AG20443 (cell line): ENCODE measurements around the gene IQCC.
A peak's percentile ranks its signal among the peaks of the same experiment; 100 is the strongest.

Experiments used
- DNase-seq: peaks from one replicate; pipeline ENCODE4 v3.0.0; 2012; ENCODE audit warnings: low spot score, mixed read lengths

IQCC gene

DNA sequence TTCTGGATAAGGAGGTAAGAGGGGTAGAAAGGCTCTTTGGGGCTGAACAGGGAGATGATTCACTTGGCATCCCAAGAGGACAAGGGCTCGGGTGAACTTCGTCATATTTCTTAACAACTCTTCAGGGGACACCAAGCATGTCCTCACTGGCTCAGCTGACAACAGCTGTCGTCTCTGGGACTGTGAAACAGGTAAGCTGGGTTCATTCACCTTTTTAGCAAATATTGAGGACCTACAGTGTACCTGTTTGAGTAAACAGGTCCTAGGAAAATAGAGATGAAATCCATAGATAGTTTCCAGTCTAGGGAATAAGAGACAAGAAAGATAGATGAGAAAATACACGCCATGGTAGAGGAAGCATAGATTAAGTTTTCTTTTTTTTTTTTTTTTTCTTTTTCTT is 18.8 kb downstream of the IQCC start:
- no peak for DNase-seq

DNA sequence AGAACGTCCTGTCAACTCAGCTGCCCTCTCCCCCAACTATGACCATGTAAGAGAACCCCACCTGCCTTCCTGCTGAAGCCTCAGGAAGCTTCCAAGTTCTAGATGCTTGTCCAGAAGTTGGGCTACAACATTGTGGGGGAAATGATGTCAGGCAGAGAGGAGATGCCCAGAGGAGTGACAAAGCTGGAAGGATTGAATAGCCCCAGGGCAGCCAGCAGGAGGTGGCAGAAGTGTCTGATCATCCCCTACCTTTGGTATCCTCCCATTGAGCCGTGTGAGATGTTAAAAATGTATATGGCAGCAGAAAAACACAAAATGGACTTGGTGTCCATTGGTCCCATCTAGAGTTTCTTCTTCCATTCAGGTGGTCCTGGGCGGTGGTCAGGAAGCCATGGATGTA is 23.3 kb downstream of the IQCC start:
- no peak for DNase-seq

DNA sequence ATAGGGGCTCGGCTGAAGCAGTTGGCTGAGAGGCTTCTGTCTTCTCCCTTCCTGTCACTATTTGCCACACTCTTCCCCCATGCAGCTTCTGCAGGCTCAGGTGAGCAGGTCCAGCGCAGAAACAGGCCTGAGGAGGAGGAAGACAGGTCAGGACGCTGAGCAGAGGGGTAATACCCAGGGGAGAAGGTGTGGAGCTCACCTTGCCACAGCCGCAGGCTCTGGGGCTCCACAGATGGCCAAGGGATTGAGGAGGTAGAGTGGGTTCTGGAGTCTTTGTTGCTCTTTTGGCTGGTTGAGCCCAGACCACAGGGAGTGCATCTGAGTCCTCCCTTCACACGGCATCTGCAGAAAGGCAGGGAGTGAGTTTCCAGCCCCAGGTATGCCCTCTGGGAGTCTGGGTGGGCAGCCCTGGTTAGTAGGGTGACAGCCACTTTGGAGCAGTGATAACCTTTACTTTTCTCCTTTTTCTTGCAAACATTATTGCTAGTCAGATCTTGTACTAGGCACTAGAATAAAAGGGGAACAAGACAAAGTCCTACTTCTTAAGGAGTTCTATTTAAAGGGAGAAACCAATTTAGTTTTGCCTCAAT is 26.5 kb downstream of the IQCC start:
- DNase-seq = no peak

DNA sequence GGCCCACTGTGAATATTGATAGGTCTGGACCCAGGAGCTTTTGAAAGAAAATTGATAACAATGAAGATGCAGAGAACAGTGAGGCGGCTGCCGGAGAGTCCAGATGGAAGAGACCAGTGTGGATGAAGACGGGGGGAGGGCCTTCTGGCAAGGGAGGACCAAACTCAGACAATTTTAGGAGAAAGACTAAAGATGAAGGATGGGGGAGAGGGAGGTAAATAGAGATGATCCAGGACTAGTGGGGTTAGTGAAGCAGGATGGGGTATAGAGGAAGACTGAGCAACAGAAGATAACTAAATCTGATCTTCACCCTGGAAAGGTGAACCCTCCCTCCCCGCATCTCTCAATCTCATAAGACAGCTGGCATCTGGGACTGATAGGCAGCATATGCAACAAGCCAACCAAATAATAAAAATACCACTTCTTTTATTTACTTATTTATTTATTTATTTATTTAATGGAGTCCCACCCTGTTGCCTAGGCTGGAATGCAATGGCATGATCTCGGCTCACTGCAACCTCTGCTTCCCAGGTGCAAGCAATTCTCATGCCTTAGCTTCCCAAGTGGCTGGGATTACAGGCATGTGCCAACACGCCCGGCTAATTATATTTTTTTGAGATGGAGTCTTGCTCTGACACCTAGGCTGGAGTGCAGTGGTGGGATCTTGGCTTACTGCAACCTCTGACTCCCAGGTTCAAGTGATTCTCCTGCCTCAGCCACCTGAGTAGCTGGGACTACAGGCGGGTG is 27.3 kb downstream of the IQCC start:
- DNase-seq = no peak

DNA sequence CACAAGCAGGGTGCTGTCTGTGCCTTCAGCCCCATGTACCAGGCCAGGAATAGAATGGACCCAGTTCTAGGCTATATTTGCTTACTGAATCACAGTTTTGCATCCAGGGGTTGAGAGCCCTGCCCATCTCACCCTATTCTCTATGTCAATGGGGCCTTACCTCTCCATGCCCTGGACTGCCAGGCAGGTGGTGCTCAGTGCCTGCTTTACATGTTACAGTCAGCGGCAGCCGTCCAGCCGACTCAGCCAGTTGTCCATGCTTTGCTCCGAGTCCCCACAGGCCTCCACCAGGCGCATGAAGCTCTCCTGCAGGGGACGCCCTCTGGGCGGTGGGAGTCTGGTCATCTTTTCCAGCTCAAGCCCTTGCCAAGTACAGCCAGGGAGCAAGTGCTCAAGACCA is 29.3 kb downstream of the IQCC start:
- no peak for DNase-seq

DNA sequence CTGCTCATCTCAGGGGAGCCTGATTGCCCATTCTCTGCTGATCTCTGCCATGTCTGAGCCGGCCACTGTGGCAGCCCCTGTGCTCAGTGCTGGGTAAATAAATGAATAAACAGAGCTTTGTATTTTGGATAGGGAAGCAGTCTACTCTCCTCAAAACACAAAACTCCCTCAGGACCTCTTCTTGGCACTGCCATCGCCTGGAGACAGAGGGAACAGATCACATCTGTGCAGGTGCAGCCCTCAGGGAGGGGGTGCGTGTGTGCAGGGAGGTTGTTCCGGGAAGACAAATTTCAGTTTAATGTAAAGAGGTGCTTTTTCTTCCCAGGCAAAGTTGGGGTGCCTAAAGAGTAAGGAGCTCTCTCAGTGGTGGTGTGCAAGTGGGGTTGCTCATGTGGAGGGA is 33.9 kb downstream of the IQCC start:
- DNase-seq = no peak

DNA sequence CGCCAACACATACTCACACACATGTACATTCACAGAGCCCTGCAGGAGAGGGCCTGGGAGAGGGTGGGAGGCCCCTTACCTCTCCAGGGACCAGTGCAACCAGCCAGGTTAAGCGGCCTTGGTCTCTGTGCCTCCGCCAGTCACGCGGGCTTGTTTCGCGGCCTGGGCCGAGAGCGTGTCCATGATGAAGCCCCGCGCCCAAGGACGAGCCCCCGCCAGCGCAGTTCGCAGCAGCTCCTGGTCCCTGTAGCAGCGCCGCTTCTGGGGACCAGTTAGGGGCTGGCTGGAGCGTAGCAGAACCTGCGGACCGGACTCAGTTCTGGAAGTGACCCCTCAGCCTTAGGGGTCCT is 34.3 kb downstream of the IQCC start:
- DNase-seq = no peak

DNA sequence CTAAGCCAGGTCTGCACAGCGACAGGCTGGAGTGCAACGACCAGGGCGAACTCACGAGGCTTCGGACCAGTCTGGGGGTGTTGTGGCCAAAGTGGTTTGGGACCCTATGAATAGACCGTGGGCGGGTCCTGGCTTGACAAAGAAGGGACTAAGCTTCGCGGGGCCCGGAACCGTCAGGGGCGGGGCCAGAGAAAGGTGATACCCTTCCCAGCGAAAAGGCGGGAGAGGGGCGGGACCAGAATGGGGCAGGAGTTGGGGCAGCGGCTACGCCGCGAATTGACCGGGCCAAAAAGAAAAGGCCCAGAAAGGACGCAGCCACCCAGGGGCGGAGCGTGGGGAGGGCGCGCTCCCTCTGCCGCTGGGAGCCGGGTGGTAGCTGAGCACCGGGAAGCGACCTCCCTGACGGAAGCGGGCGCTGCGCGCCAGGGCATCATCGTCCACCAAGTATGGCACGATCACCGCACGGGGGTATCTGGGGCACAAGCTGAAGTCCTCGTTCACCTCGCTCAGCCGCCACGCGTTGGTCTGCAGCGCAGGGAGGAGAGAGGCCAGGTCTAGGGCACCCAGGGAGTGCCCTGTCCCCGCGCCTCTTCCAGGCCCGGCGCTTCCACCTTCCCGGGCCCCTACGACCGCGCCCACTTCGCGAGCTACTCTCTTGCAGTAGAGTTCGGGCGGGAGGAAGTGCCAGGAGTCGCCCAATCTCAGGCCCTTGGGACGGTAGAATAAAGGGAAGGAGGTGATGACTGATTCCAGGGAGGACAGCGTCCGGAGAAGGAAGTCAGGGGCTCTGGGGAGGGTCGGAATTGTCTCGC is 34.9 kb downstream of the IQCC start:
- peak; percentile 66 for DNase-seq

DNA sequence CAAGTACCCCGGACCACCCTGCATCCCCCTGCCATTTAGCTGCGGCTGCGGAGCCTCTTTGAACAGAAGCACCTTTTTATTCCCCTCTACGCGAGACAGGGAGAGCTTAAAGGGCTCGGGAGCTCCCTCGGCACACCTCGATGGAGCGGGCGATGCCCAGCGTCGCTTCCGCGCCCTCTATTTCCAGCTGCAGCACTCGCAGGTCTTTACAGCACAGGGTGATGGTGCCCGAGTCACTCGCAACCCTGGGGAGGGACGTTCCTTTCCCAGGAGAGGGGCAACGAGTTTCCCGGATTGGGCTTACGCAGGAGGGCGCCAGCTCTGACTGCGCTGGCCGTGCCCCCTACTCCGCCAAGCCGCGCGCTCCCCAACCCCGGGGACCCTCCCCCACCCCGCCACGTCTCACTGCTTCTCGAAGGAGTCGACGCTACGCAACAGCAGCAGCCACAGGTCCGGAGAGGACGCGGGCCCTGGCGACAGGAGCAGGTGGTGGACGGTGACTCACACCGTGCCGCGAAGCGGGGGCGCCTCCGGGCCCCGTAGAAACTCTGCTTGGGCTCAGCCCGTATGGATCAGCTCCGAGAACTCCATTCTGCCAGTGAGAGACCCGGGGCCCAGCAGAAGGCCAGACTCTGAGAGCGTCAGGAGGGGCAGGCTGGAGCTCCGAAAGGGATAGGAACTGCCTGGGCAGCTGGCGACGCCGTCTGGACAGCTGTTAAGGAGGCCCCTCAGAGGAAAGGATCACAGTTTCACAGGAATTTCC is 35.7 kb downstream of the IQCC start:
- DNase-seq = peak; percentile 67

DNA sequence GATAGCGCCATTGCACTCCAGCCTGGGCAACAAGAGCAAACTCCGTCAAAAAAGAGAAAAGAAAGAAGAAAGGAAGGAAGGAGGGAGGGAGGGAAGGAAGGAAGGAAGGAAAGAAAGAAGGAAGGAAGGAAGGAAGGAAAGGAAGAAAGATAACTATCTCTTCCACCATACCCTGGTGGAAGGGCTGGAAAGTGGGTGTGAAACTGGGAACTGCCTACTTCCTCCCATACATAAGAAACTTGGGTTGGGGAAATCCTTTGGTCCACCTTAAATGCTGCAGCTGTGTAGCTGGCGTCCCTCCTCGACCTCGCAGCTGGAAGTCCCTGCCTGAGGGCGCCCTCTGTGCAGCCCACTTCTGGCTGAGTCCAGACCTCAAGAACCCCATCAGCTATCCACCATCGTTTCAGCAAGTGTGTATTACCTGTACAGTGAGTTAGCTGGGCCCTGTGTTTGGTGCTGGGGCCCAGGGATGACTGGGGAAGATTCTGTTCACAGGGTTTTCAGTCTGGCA is 36.9 kb downstream of the IQCC start:
- DNase-seq = no peak

DNA sequence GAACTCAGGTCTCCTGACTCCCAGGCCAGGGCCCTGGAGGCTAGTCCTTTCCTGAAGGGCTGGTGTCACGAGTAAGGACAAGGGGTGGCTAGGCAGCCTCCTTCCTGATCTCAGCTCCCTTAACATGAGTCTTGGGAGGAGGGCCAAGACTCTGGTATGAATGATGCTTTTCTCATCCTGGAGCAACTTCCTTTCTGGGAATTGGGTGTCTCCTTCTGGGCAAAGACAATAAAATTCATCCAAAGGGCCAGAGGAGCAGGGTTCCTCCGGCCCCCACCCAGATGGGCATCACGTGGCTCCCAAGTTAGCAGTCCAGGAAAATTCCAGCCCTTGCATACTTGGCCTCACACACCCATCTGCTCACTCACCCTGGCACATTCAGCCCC is 41.4 kb downstream of the IQCC start, which contains the start of gene FAM167B:
Gene FAM167B (plus strand): TSS at position 335 of the 386 bp plus-strand sequence. CDS start 200 bp downstream, outside the sequence.
- DNase-seq = peak; percentile 91

DNA sequence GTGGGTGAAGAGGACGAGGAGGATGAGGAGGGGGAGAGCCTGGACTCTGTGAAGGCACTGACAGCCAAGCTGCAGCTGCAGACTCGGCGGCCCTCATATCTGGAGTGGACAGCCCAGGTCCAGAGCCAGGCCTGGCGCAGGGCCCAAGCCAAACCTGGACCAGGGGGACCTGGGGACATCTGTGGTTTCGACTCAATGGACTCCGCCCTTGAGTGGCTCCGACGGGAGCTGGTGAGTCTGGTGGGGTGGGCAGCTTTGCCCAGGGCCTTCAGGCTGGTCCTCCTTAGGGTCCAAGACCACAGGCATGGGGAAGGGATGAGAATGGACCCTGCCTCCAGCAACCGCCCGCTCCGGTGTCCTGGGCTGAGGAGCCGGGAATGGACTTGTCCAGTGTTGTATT is 42.0 kb downstream of the IQCC start:
- peak; percentile 10 for DNase-seq

DNA sequence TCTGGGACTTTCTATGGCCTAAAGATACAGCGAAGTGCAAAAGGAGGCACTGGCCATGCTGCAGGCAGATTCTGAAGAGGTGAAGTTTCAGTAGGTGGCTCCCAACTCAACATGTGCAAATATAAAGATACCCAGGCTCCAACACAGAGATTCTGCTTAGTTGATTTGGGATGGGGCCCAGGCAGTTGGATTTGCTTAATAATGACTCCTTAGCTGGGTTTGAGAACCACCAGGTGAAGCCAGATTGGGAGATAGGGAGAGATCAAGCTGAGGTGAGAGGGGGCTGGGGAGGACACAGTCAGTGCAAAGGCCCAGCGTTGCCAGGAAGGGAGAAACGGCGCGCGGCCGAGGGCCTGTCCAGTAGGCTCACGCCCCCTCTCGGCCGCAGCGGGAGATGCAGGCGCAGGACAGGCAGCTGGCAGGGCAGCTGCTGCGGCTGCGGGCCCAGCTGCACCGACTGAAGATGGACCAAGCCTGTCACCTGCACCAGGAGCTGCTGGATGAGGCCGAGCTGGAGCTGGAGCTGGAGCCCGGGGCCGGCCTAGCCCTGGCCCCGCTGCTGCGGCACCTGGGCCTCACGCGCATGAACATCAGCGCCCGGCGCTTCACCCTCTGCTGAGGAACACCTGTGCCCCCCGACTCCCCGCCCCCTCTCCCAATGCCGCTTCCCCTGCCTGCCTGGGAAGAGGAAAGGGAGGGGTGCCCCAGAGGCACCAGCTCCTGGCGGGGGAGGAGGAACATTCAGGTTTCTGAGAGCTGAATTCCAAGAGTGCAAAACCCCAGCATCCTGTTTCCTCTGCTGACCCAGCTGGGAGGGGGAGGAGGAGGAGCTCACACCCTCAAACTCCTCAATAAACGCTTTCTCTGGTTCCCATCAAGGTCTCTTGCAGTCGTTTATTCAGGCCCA is 42.8 kb downstream of the IQCC start:
- DNase-seq = peak; percentile 90

DNA sequence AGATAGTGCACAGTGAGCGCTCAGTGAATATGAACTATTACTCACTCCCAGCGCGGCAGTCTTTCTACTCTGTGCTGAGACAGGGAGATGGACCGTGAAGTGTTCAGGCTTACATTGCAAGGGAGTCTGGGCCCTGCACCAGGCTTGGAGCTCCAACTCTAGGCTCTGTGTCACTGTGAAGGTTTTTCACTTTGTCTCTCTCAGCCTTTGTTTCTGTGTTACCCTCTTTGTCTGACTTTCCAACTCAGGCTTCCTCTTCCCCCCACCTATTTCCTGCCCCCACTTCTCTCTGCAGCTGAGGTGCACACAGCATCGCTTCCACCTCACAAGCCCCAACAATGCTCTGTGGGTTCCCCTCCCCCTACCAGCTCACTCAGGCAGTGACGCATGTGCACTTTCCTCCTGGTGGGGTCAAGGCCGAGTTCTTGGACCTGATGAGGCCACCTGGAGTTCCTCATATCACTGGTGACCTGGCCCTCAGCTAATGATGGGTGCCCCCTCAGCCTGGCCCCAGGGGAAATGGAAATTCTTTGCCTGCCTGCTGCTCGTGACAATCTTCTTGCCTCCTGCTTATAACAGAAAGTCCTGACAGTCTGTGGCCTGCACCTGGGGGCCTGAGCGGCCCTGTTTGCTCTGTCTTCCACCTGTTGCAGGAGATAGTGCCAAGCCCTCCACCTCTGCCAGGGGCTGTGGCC is 44.5 kb downstream of the IQCC start:
- no peak for DNase-seq

DNA sequence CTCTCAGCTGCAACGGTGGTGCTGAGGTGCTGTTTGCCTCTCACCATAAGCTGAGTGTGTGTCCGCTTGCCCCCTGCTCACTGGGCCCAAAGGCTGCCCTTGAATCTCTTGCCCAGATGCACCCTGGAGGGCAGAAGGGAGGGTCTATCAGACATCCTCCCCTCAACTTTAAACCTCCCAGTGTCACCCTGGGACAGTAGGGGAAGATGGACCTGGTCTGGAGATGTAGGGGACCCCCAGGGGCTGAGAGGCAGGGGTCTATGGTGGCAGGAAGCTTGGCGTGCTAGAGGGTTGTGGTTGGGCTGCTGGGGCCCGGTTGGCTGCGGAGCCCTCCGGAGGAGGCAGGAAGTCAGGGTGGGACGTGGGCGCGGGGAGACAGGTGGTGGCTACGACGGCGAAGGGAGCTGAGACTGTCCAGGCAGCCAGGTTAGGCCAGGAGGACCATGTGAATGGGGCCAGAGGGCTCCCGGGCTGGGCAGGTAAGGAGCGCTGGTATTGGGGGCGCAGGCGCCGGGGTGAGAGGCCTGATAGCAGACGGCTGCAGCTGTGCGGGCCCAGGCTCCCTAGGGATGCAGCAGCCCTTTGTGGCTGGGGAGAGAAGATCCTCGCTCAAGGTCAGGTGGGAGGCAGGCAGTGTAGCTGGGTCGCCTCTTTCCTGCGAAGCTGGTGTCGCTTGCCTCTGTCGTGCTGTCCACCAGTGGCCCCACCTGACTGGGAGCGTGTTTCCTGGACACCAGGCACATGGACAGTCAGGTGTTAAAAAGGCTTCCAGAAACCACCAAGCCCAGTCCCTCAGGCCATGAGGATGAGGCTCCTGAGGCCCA is 45.6 kb downstream of the IQCC start, which contains the start of gene LCK:
Gene LCK (plus strand): TSS at position 373 of the 824 bp plus-strand sequence. CDS start 23,065 bp downstream, outside the sequence.
- no peak for DNase-seq

DNA sequence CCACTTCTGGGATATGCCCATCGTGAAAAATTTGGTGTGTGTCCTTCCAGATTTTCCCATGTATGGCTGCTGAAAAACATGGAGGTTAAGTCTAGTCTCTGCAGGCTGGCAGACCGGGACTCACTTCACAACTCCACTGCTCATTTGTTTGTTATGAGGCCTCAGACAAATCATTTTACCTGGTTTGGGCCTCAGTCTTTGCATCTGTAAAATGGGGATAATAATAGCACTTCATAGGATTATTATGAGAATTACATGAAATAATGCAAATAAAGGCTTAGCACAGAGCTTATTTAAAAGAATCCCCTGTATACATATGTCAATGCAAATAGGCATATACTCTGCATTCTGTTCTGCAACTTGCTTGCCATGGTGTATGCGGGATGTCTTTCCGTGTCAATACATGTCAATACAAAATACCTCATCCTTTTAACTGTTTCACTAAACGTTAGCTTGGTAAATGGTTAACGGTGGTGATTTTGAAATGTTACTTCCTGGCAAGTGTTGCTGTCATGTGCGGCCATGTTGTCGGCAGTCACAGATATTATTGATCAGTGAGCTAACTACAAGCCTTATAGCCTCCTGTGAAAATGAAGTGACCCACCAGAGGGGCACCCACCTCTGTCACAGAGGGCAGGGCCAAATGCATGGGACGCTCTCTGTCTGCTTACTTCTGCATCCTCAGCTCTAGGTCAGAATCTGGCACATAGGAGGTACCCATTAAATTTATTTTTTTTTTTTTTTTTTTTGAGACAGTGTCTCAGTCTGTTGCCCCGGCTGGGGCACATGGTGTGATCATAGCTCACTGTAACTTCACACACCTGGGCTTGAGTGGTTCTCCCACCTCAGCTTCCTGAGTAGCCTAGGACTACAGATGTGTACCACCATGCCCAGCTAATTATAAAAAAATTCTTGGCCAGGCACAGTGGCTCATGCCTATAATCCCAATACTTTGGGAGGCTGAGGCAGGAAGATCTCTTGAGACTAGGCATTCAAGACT is 49.9 kb downstream of the IQCC start:
- DNase-seq = no peak

DNA sequence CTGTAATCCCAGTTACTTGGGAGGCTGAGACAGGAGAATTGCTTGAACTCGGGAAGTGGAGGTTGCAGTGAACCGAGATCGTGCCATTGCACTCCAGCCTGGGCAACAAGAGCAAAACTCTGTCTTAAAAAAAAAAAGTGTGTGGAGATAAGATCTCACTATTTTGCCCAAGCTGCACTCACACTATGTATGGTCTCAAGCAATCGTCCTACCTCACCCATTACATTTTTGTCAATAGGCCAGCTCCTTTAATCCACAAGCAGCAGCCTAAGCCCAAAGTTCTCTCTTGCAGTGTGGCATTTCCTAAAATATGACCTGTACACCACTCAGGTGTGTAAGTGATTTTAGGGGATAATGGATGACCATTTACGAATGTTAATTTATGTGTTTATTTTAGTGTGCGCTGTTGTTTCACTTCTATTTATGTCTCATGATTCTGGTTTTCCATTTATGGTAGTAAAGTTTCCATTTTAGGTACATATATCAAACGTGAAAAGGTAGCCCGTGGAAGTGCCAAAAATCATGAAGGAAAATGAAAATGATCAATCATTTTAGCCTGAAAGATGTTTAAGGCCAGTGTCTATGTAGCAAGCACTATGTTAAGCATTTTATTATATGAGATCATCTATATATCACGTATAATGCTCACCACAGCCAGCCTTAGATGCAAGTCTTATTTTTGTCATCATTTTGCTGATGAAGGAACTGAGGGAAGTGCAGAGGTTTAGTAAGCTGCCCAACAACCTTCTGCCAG is 51.2 kb downstream of the IQCC start:
- DNase-seq = no peak

DNA sequence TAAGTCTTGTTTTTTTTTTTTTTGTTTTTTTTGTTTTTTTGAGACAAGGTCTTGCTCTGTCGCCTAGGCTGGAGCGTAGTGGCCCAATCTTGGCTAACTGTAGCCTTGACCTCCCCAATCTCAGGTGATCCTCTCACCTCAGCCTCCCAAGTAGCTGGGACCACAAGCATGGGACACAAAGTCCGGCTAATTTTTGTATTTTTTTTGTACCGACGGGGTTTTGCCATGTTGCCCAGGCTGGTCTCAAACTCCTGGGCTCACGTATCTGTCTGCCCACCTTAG is 51.7 kb downstream of the IQCC start:
- DNase-seq = no peak
